ENCODE measurements around the gene APOL1.
"Not testable (repeated sequence)": the region's sequence is repeated elsewhere in the genome, so short reads cannot be mapped to it uniquely, and the experiment has no call there.

GRCh38 chr22:36255572-36255971 lies 2.6 kb downstream of the APOL1 start:
- TF ChIP-seq CTCF, MAX (IDR thresholded peaks at IDR 0.05; ENCODE audit: low read depth, low read length): not testable (repeated sequence)

All from NB4 (cell line).